Mucosa of stomach (tissue), 1 donor: ENCODE data around the gene PRRT1.
"Not testable (repeated sequence)": the region's sequence is repeated elsewhere in the genome, so short reads cannot be mapped to it uniquely, and the experiment has no call there.

Experiments
- H3K27me3 ChIP-seq: one replicate; pipeline ENCODE4 v1.7.0; 2013; ENCODE audit warnings: mild to moderate bottlenecking, low read length; ENCODE audit not compliant: control insufficient read depth, insufficient read depth
- H3K36me3 ChIP-seq: one replicate; pipeline ENCODE4 v1.7.0; 2013; ENCODE audit warnings: low read length; ENCODE audit not compliant: control insufficient read depth, insufficient read depth
- H3K4me1 ChIP-seq: one replicate; pipeline ENCODE4 v1.7.0; 2013; ENCODE audit warnings: mild to moderate bottlenecking, low read length; ENCODE audit not compliant: control insufficient read depth, insufficient read depth
- H3K4me3 ChIP-seq: one replicate; pipeline ENCODE4 v1.7.0; 2013; ENCODE audit warnings: low read length
- H3K9ac ChIP-seq: one replicate; pipeline ENCODE4 v1.7.0; 2013; ENCODE audit warnings: mild to moderate bottlenecking, low read length, moderate library complexity
- H3K9me3 ChIP-seq: one replicate; pipeline ENCODE4 v1.7.0; 2013; ENCODE audit warnings: mild to moderate bottlenecking, low read length, moderate library complexity; ENCODE audit not compliant: control insufficient read depth
- donor health status: Pancreatic carcinoma.

Gene PRRT1

GRCh38 chr6:32107406-32107805 is 44.3 kb downstream of the PRRT1 start:
- H3K27me3 ChIP-seq, result peaks cover 25% of the 10 kb centered on the region
- H3K4me3 ChIP-seq, result no peak overlapping the region
- H3K36me3 ChIP-seq, result no peaks in the 10 kb centered on the region
- no peaks in the 10 kb centered on the region for H3K9me3 ChIP-seq
- H3K4me1 ChIP-seq, result peaks cover 41% of the 10 kb centered on the region
- peak overlapping the region; percentile 59 for H3K9ac ChIP-seq

- Histone ChIP-seq H3K4me1 (peaks cover 32% of the 10 kb centered on the region), H3K4me3 (no peak overlapping the region), H3K27me3 (peaks cover 25% of the 10 kb centered on the region), H3K9me3 (no peaks in the 10 kb centered on the region), H3K9ac (no peak overlapping the region), H3K36me3 (no peaks in the 10 kb centered on the region)
Measured at GRCh38 chr6:32105433-32105832, 46.3 kb downstream of the PRRT1 start.

- Histone ChIP-seq H3K9me3 (no peaks in the 10 kb centered on the region), H3K36me3 (no peaks in the 10 kb centered on the region), H3K27me3 (peaks cover 8% of the 10 kb centered on the region), H3K4me3 (no peak overlapping the region), H3K9ac (no peak overlapping the region), H3K4me1 (peaks cover 4% of the 10 kb centered on the region)
Measured at GRCh38 chr6:32102255-32102654, 49.5 kb downstream of the PRRT1 start.

GRCh38 chr6:32100251-32100650 is 51.5 kb downstream of the PRRT1 start:
- H3K9me3 ChIP-seq, H3K36me3 ChIP-seq, H3K9ac ChIP-seq, H3K4me3 ChIP-seq, H3K4me1 ChIP-seq: not testable (repeated sequence)
- H3K27me3 ChIP-seq, result peaks cover 28% of the 10 kb centered on the region
